ENCODE data around the gene ARFIP2.

- TF ChIP-seq, protein P1, sequence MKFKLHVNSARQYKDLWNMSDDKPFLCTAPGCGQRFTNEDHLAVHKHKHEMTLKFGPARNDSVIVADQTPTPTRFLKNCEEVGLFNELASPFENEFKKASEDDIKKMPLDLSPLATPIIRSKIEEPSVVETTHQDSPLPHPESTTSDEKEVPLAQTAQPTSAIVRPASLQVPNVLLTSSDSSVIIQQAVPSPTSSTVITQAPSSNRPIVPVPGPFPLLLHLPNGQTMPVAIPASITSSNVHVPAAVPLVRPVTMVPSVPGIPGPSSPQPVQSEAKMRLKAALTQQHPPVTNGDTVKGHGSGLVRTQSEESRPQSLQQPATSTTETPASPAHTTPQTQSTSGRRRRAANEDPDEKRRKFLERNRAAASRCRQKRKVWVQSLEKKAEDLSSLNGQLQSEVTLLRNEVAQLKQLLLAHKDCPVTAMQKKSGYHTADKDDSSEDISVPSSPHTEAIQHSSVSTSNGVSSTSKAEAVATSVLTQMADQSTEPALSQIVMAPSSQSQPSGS (IDR thresholded peaks at IDR 0.05; ENCODE audit: low read length): no peak
- TF ChIP-seq CBX8 (IDR thresholded peaks at IDR 0.05; ENCODE audit: borderline replicate concordance, low read depth, low read length) (no peak), TEAD4 (IDR thresholded peaks at IDR 0.05; ENCODE audit: low read depth, low read length) (no peak), POLR2AphosphoS5 (IDR thresholded peaks at IDR 0.05; ENCODE audit: low read depth, low read length) (no peak), CTCF (IDR thresholded peaks at IDR 0.05; ENCODE audit: control extremely low read depth in 1 of 3, insufficient read depth in 1 of 3, low read depth in 1 of 3, low read length in 3 of 3) (no peak), CREB1 (IDR thresholded peaks at IDR 0.05) (no peak), EP300 (IDR thresholded peaks at IDR 0.05; ENCODE audit: borderline replicate concordance in 1 of 2, low read depth in 2 of 2, low read length in 2 of 2) (no peak), SIRT6 (IDR thresholded peaks at IDR 0.05; ENCODE audit: low read length) (no peak), GABPA (IDR thresholded peaks at IDR 0.05; ENCODE audit: borderline replicate concordance, insufficient read depth, low read length) (no peak), POLR2A (IDR thresholded peaks at IDR 0.05; ENCODE audit: control extremely low read depth in 1 of 2, low read depth in 2 of 2, low read length in 2 of 2) (peak in 1 of 2 experiments; percentile 46; a peak in 1 of 3 replicates), TAF1 (IDR thresholded peaks at IDR 0.05; ENCODE audit: low read depth, low read length) (peak; percentile 56; the same call in 1 of the 2 replicates), RFX5 (IDR thresholded peaks at IDR 0.05; ENCODE audit: borderline replicate concordance, low read depth, low read length) (no peak)
- TF ChIP-seq, protein P2, sequence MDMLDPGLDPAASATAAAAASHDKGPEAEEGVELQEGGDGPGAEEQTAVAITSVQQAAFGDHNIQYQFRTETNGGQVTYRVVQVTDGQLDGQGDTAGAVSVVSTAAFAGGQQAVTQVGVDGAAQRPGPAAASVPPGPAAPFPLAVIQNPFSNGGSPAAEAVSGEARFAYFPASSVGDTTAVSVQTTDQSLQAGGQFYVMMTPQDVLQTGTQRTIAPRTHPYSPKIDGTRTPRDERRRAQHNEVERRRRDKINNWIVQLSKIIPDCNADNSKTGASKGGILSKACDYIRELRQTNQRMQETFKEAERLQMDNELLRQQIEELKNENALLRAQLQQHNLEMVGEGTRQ (IDR thresholded peaks at IDR 0.05; ENCODE audit: low read length): no peak
Observed at GRCh38 chr11:6497069-6497839, 16.1 kb upstream of the ARFIP2 start, which contains the start of gene DNHD1.
